Neural cell (in vitro differentiated cells): Measurements from ENCODE around the gene DPYD. TPM values are rescaled to one million over a fixed set of nuclear protein-coding genes. Genes with fewer than 3 reads are reported as not detected.

Experiments used
- H2AFZ ChIP-seq: fragments of 200-600, 300-800 bp; sonication (generic), shearing (Covaris generic); 2 replicates; pipeline ENCODE4 v1.6.0; 2014; ENCODE audit warnings: low read depth, mild to moderate bottlenecking, antibody characterized with exemption, low read length, moderate library complexity
- H3F3A ChIP-seq: fragments of 200-600 bp; shearing (Covaris generic); 2 replicates; pipeline ENCODE4 v1.6.1; 2016; ENCODE audit warnings: mild to moderate bottlenecking, moderate library complexity, mixed read lengths, antibody characterized with exemption, low read length; ENCODE audit not compliant: insufficient read depth, poor library complexity, severe bottlenecking
- H3K27ac ChIP-seq: fragments of 200-600, 300-800 bp; sonication (generic), shearing (Covaris generic); 2 replicates; pipeline ENCODE4 v1.5.1; 2014; ENCODE audit warnings: mild to moderate bottlenecking, low read length, moderate library complexity
- H3K27me3 ChIP-seq: fragments of 300-800, 200-600 bp; sonication (generic), shearing (Covaris generic); 2 replicates; pipeline ENCODE4 v1.6.0; 2014; ENCODE audit warnings: mild to moderate bottlenecking, low read depth, low read length, moderate library complexity; ENCODE audit not compliant: insufficient read depth
- H3K36me3 ChIP-seq: fragments of 300-800, 200-600 bp; sonication (generic), shearing (Covaris generic); 2 replicates; pipeline ENCODE4 v1.5.1; 2014; ENCODE audit warnings: mild to moderate bottlenecking, antibody characterized with exemption, low read length, moderate library complexity; ENCODE audit not compliant: insufficient read depth
- H3K4me2 ChIP-seq: fragments of 300-800, 200-600 bp; sonication (generic), shearing (Covaris generic); 2 replicates; pipeline ENCODE4 v1.6.0; 2014; ENCODE audit warnings: mild to moderate bottlenecking, low read length
- H3K4me3 ChIP-seq: fragments of 300-800, 200-600 bp; sonication (generic), shearing (Covaris generic); 2 replicates; pipeline ENCODE4 v1.5.1; 2014; ENCODE audit warnings: mild to moderate bottlenecking, low read length, moderate library complexity
- H3K79me2 ChIP-seq: fragments of 200-600 bp; shearing (Covaris generic); replicated peaks from 2 replicates; pipeline ENCODE4 v1.6.0; 2014; ENCODE audit warnings: mild to moderate bottlenecking, low read length, moderate library complexity; ENCODE audit not compliant: insufficient read depth
- H3K9ac ChIP-seq: fragments of 300-800, 200-600 bp; sonication (generic), shearing (Covaris generic); 2 replicates; pipeline ENCODE4 v1.6.1; 2016; ENCODE audit warnings: mild to moderate bottlenecking, low read length, mixed read lengths
- H3K9me2 ChIP-seq: fragments of 200-600 bp; shearing (Covaris generic); 2 replicates; pipeline ENCODE4 v1.6.1; 2016; ENCODE audit warnings: mild to moderate bottlenecking, low read length, mixed read lengths; ENCODE audit not compliant: insufficient read depth
- H3K9me3 ChIP-seq: fragments of 200-600, 300-800 bp; sonication (generic), shearing (Covaris generic); 2 replicates; pipeline ENCODE4 v1.6.1; 2016; ENCODE audit warnings: mild to moderate bottlenecking, mixed run types, low read length, moderate library complexity, mixed read lengths
- H4K20me1 ChIP-seq: fragments of 200-600 bp; shearing (Covaris generic); 2 replicates; pipeline ENCODE4 v1.6.1; 2016; ENCODE audit warnings: mild to moderate bottlenecking, mixed run types; ENCODE audit not compliant: insufficient read depth
- EP300 ChIP-seq: fragments of 450-650 bp; conservative IDR thresholded peaks from 2 replicates; pipeline ENCODE4 v1.6.1; 2014; ENCODE audit warnings: antibody characterized with exemption, mild to moderate bottlenecking, moderate library complexity; ENCODE audit not compliant: poor library complexity, severe bottlenecking
- EZH2 ChIP-seq: fragments of 200-600, 300-800 bp; shearing (Covaris generic), sonication (generic); IDR thresholded peaks from 2 replicates; pipeline ENCODE4 v1.6.1; 2014; ENCODE audit warnings: antibody characterized with exemption, low read length, borderline replicate concordance, mild to moderate bottlenecking; ENCODE audit not compliant: insufficient read depth, poor library complexity, severe bottlenecking
- MXI1 ChIP-seq: fragments of 450-650 bp; conservative IDR thresholded peaks from 2 replicates; pipeline ENCODE4 v1.6.1; 2014; ENCODE audit warnings: antibody characterized with exemption, mild to moderate bottlenecking; ENCODE audit not compliant: poor library complexity, severe bottlenecking
- POLR2AphosphoS5 ChIP-seq: IDR thresholded peaks from 2 replicates; pipeline ENCODE4 v1.6.1; 2012
- RAD21 ChIP-seq: fragments of 450-650 bp; conservative IDR thresholded peaks from 2 replicates; pipeline ENCODE4 v1.6.1; 2014; ENCODE audit warnings: antibody characterized with exemption, mild to moderate bottlenecking, moderate library complexity
- SMC3 ChIP-seq: fragments of 450-650 bp; conservative IDR thresholded peaks from 2 replicates; pipeline ENCODE4 v1.6.1; 2014; ENCODE audit warnings: antibody characterized with exemption, mild to moderate bottlenecking, moderate library complexity; ENCODE audit not compliant: poor library complexity
- TAF1 ChIP-seq: IDR thresholded peaks from 2 replicates; pipeline ENCODE4 v1.6.1; 2012; ENCODE audit warnings: low read depth
- polyA plus RNA-seq: library from polyadenylated mRNA; depleted of rRNA; stranded (reverse); fragments of >200 nt; gene quantifications from 2 replicates; pipeline ENCODE4 v1.2.3, GENCODE V29; 2014
- TF ChIP-seq, protein P1 (sequence below): IDR thresholded peaks from 2 replicates; pipeline ENCODE4 v1.6.1; 2012; ENCODE audit warnings: borderline replicate concordance
- TF ChIP-seq, protein P2 (sequence below): fragments of 450-650 bp; IDR thresholded peaks from 2 replicates; pipeline ENCODE4 v1.5.1; 2014; ENCODE audit warnings: antibody characterized with exemption, mild to moderate bottlenecking, moderate library complexity; ENCODE audit not compliant: poor library complexity, severe bottlenecking

DPYD gene
- polyA plus RNA-seq, 1 donor from 2014 or later, result 6.7 TPM

DNA sequence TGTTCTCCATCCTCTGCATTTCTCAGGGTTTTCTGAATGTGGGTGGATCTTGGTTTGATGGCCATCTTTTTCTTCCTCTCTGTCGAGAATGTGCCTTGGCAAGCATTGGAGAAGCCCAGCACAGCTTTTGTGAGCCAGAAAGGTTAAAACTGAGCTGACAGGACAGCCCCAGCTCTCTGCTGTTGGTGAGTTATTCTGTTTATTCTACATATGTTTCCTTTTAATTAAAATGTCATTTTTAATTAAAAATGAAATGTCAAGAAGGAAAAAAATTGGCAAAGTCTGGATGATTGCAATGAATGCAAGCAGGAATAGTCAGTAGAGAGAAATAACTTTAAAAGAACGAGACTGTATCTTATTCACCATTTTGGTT, 873.4 kb downstream of the DPYD start:
- H3K9me2 ChIP-seq, result no peaks in the 10 kb centered on the region
- TF ChIP-seq EP300 (no peak), POLR2AphosphoS5 (no peak), EZH2 (no peak), SMC3 (no peak), RAD21 (no peak), TAF1 (no peak)
- TF ChIP-seq, protein P1, sequence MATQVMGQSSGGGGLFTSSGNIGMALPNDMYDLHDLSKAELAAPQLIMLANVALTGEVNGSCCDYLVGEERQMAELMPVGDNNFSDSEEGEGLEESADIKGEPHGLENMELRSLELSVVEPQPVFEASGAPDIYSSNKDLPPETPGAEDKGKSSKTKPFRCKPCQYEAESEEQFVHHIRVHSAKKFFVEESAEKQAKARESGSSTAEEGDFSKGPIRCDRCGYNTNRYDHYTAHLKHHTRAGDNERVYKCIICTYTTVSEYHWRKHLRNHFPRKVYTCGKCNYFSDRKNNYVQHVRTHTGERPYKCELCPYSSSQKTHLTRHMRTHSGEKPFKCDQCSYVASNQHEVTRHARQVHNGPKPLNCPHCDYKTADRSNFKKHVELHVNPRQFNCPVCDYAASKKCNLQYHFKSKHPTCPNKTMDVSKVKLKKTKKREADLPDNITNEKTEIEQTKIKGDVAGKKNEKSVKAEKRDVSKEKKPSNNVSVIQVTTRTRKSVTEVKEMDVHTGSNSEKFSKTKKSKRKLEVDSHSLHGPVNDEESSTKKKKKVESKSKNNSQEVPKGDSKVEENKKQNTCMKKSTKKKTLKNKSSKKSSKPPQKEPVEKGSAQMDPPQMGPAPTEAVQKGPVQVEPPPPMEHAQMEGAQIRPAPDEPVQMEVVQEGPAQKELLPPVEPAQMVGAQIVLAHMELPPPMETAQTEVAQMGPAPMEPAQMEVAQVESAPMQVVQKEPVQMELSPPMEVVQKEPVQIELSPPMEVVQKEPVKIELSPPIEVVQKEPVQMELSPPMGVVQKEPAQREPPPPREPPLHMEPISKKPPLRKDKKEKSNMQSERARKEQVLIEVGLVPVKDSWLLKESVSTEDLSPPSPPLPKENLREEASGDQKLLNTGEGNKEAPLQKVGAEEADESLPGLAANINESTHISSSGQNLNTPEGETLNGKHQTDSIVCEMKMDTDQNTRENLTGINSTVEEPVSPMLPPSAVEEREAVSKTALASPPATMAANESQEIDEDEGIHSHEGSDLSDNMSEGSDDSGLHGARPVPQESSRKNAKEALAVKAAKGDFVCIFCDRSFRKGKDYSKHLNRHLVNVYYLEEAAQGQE, result no peak
- TF ChIP-seq, protein P2, sequence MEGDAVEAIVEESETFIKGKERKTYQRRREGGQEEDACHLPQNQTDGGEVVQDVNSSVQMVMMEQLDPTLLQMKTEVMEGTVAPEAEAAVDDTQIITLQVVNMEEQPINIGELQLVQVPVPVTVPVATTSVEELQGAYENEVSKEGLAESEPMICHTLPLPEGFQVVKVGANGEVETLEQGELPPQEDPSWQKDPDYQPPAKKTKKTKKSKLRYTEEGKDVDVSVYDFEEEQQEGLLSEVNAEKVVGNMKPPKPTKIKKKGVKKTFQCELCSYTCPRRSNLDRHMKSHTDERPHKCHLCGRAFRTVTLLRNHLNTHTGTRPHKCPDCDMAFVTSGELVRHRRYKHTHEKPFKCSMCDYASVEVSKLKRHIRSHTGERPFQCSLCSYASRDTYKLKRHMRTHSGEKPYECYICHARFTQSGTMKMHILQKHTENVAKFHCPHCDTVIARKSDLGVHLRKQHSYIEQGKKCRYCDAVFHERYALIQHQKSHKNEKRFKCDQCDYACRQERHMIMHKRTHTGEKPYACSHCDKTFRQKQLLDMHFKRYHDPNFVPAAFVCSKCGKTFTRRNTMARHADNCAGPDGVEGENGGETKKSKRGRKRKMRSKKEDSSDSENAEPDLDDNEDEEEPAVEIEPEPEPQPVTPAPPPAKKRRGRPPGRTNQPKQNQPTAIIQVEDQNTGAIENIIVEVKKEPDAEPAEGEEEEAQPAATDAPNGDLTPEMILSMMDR, result no peak
- no peak overlapping the region for H3K4me3 ChIP-seq
- H3K9me3 ChIP-seq, result no peaks in the 10 kb centered on the region
- H3F3A ChIP-seq, result no peaks in the 10 kb centered on the region
- H3K27me3 ChIP-seq, result no peaks in the 10 kb centered on the region
- H4K20me1 ChIP-seq, result no peaks in the 10 kb centered on the region
- no peak overlapping the region for H3K27ac ChIP-seq
- no peak overlapping the region for H2AFZ ChIP-seq
- H3K36me3 ChIP-seq, result no peaks in the 10 kb centered on the region
- no peaks in the 10 kb centered on the region for H3K79me2 ChIP-seq
- no peak overlapping the region for H3K4me2 ChIP-seq
- H3K9ac ChIP-seq, result no peak overlapping the region

DNA sequence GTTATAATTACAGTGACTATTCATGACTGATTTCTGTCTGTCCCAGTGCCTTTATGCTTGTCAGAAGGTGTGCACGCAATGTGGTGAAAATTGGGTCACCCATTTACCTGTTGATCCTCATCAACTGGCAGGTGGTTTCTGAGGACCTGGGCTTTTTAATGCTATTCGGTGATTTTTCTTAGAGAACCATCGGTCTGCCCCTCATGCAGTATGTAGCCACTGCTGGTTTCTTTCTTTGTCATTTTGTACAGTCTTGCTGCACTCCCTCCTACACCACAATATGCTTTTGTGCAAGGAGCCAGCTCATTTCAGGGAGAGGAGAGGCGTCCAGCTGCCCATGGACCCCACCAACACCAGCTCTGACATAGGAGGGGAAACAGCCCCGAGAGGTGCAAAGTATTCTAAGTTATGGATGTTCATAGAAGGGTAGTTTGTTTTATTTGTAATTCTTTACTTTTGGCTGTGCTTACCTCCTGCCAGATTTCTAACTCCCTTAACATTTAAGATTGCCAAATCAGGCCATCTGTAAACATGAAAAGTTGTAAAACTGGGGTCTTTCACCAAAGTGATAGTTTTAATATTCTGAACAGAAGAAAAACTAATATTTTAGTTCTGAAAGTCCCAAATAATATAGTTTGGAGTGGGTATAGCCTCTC, 873.9 kb downstream of the DPYD start:
- no peaks in the 10 kb centered on the region for H3F3A ChIP-seq

More for the DNA sequence above, 873.9 kb downstream of the DPYD start:
- H3K9ac ChIP-seq, result no peak overlapping the region
- no peaks in the 10 kb centered on the region for H3K79me2 ChIP-seq
- no peaks in the 10 kb centered on the region for H4K20me1 ChIP-seq
- no peaks in the 10 kb centered on the region for H3K36me3 ChIP-seq
- H3K4me3 ChIP-seq, result no peak overlapping the region
- no peak overlapping the region for H2AFZ ChIP-seq
- TF ChIP-seq, protein P1, result no peak
- TF ChIP-seq SMC3 (no peak), EP300 (no peak), EZH2 (no peak), TAF1 (no peak), RAD21 (no peak), MXI1 (no peak), POLR2AphosphoS5 (no peak)
- TF ChIP-seq, protein P2, result no peak
- H3K27ac ChIP-seq, result no peak overlapping the region
- no peaks in the 10 kb centered on the region for H3K27me3 ChIP-seq
- no peaks in the 10 kb centered on the region for H3K9me2 ChIP-seq
- no peak overlapping the region for H3K4me2 ChIP-seq
- no peaks in the 10 kb centered on the region for H3K9me3 ChIP-seq
